Measurements from ENCODE around the gene INPP4B. TPM values are rescaled to one million over a fixed set of nuclear protein-coding genes. Genes with fewer than 3 reads are reported as not detected.
A peak's percentile ranks its signal among the peaks of the same experiment; 100 is the strongest.

Gene INPP4B
- polyA plus RNA-seq, 4 donors: 6.2 to 9.6 (median 8.4) TPM

DNA sequence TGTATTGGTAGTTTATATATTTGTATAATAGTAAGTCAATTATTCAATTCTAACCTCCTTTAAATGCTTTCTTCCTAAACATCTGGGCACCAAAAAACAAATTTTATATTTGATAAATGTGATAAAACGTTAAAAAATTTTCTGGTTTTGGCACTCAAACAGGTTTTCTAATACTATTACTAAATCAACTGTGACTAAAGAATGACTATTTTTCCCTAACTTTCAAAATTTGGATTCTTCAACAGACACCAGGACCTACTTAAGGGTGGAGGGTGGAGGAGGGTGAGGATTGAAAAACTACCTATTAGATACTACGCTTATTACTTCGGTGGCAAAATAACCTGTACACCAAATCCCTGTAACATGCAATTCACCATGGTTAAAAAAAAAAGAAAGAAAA lies 654.2 kb downstream of the INPP4B start:
- no peak for DNase-seq (ENCODE audit: low read depth in 4 of 4, low spot score in 2 of 4)

DNA sequence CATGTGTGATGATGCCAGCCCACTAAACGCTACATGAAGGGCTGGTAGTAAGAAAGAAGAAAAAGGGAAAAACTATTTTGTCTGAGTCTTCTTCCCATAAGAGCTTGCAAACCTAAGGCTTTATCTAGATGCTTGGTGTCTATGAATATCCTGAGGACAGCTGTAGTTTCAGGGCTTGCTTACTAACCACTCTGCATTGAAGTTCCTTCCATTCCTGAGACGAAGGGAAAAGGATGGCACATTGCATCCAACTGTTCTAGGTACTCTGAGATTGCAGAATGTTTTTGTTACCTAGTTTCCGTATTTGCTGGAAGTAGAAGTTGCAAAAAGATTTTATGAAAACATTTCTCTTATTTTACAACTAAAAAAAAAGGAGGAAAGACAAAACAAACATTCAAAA lies 665.1 kb downstream of the INPP4B start:
- DNase-seq (ENCODE audit: low read depth in 4 of 4, low spot score in 2 of 4): no peak

GRCh38 chr4:142169216-142169615 lies 676.9 kb downstream of the INPP4B start:
- no peak for DNase-seq (ENCODE audit: low read depth in 4 of 4, low spot score in 2 of 4)

GRCh38 chr4:142168181-142168580 lies 677.9 kb downstream of the INPP4B start:
- no peak for DNase-seq (ENCODE audit: low read depth in 4 of 4, low spot score in 2 of 4)

DNA sequence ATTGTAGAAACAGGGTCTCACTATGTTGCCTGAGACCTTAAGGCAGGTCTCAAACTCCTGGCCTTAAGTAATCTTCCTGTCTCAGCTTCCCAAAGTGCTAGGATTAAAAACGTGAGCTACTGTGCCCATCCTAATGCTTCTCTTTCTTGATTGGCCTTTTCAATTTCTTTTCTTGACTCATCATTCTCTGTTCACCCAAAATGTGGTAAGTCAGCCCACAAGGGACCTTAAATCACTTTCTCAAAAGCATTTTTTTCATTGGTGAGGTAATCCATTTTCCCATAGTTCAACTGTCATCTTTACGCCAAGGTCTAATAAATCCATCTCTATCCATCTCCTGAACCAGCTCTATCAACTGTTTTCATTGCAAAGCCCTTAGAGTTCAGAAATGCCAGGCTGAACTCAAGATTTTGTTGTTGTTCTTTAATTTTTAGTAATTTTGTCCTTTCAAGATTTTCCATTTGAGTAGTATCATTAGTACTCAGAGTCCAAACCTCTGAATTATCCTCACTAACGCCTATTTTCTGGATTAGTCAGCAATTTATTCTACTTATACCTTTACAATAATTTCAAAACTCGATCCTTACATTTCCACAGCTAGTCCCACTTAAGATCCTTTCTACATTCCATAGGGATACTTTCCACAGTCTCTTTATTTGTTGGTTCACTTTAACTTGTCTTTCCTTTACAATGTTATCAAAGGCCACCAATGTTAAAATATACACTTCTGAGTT lies 681.2 kb downstream of the INPP4B start:
- no peak for DNase-seq (ENCODE audit: low read depth in 4 of 4, low spot score in 2 of 4)

DNA sequence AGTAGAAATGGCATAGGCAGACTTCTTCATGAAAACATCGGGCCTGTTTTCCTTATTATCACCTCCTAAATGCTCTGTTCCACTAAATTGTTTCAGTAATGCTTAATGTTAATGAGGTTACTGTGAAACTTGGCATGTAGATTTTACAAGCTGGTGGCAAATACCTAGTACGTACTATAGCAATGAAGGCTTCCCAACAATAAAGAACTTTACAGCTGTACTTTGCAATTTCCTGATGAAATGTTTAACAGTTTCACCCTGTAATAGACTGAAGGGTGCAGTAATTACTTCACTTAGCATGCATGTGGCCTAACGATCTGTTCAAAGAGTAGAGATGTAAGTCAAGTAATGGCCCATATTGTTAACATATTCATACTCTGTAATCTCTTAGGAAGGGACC lies 685.0 kb downstream of the INPP4B start:
- DNase-seq (ENCODE audit: low read depth in 4 of 4, low spot score in 2 of 4): no peak

DNA sequence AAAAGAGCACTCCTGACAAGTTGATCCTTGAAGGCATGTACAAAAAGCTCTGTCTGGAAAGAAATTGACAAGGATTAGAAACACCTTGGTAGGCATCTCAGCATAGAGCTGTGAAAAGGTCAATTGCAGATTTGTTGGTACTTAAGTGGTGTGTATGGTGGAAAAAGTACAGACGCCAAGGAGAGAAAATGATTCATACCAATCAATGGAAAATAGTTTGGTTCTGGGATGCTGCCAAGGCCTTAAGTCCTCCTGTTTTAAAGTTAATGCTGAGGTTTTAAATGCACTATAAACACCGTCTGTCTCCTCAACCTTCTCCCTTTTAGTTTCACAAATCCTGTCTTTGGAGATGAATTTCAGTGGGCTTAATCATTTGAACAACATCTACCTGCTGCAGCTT lies 685.6 kb downstream of the INPP4B start:
- no peak for DNase-seq (ENCODE audit: low read depth in 4 of 4, low spot score in 2 of 4)

- DNase-seq (ENCODE audit: low read depth in 4 of 4, low spot score in 2 of 4): no peak
Observed at GRCh38 chr4:142158980-142159379, 687.1 kb downstream of the INPP4B start.

GRCh38 chr4:142156256-142156655 lies 689.8 kb downstream of the INPP4B start:
- no peak for DNase-seq (ENCODE audit: low read depth in 4 of 4, low spot score in 2 of 4)

- DNase-seq (ENCODE audit: low read depth in 4 of 4, low spot score in 2 of 4): no peak
Observed at GRCh38 chr4:142155347-142155746, 690.8 kb downstream of the INPP4B start.

GRCh38 chr4:142150483-142150882 lies 695.6 kb downstream of the INPP4B start:
- DNase-seq (ENCODE audit: low read depth in 4 of 4, low spot score in 2 of 4): no peak

DNA sequence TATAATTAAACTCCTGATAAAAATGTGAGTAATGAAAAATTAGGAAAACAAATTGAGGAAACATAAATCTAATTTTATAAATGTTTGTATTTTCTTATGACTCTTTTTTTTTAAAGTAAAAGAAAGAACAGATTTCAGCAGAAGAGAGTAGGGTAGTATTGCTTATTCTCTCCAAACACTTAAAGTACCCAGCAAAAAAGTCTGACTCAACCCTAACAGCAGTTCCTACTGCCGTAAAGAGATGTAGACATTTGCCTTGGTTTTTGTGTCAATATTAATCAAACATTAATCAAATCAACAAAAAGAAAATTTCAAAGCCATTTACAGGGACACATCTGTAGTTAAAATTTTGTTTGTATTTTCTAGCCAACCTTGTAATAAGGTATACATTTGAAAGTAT lies 701.3 kb downstream of the INPP4B start:
- DNase-seq (ENCODE audit: low read depth in 4 of 4, low spot score in 2 of 4): no peak

- DNase-seq (ENCODE audit: low read depth in 4 of 4, low spot score in 2 of 4): no peak
Observed at GRCh38 chr4:142142366-142143054, 703.6 kb downstream of the INPP4B start.

- DNase-seq (ENCODE audit: low read depth in 4 of 4, low spot score in 2 of 4): no peak
Observed at GRCh38 chr4:142141224-142141623, 704.9 kb downstream of the INPP4B start.

DNA sequence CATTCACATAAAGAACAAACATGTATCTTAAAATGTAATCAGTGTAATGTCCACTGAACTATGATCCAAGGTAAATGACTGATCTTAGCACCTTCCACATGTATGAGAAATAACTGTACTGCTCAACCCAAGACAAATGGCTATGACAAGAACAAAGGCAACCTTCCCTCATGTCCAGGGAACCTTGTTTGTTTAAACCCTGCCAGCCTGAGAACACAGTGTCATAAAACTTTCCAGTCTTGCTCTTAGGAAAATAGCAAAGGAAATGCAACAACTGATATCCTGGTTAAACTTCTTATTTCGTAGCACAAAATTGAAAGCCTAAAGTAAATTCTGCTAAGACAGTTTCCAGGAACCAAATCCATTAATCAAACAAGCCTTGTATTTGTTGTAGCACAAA lies 715.4 kb downstream of the INPP4B start:
- peak in 1 of 4 donors; percentile 13 for DNase-seq (ENCODE audit: low read depth in 4 of 4, low spot score in 2 of 4)

DNA sequence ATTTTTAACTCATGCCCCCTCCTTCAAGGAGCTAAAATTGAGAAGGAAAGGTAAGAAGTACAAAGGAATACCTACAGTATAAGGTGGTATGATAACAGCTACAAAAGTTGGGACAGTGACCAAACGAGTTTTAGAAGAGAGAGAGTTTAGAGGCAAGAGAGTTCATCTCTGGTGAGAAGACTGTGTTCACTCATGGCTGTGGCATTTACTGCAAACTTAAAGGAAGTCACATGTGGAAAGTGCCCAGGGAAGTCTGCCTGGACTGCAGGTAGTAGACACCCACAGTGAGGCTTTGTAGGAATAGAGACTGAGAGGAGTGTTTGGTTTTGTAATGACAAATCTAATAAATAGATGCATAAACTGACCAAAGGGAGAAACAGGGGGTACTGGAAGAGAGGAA lies 716.2 kb downstream of the INPP4B start:
- DNase-seq (ENCODE audit: low read depth in 4 of 4, low spot score in 2 of 4): no peak

DNA sequence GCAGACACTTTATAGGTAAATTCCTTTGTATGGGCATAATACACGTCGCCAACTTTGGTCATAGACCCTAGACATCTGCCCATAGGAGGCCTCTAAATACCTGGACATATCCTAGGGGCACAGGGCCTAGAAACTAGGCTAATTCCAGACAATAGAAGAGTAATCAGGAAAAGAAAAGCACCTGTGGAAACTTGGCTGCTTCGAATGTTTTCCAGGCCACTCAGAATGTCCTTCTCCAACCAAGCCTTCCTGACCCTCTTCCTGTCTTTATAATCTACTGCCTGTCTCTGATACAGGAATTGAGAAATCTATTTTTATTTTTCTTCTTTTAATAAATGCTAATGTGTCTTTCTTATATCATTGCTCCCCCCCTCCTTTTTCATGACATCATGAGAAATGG lies 716.6 kb downstream of the INPP4B start:
- no peak for DNase-seq (ENCODE audit: low read depth in 4 of 4, low spot score in 2 of 4)

DNA sequence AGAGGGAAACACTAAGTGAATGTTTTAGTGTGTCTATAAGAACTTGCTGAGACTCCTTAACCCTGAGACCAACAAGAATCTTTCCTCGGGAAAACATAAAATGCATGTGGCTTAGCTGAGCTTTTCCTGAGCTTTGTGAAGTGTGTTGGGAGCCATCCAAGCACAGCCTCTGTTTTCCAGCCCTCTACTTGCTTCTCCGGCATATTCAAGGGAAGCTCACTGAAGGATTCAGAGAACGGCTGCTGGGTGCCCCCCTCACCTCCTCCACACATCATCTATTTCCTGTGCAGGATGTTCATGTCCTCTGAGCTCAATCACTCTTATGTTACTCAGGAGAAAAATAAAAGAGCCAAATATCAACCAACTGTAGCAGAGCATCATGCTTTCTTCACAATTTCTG lies 717.6 kb downstream of the INPP4B start:
- DNase-seq (ENCODE audit: low read depth in 4 of 4, low spot score in 2 of 4): peak; percentile 18 to 59 (median 44)

DNA sequence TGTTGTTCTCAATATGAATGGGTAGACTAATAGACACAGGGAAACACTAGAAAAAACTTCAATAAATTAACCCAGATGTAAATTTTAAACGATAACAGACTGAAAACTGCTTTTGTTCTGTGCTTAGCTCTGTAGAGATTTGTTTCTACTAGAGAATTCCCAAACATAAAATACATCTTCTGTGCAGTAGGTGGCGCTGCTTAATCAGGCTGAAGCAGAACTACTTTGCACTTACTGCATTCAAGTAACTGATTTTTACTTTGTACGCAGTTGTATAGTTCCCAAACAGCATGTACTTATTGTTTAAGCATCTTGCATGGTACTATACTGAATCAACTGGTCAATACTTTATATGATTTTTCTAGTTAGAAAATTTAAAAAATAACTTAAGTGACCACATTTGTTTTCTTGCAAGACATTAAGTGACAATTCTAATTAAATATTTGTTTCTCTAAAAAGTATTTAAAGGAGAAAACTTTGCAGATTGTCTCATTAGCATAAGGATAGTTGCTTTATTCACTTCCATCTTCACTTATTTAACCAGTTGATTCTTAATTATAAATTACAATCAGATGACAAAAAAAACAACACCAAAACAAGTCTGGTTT lies 719.1 kb downstream of the INPP4B start:
- DNase-seq (ENCODE audit: low read depth in 4 of 4, low spot score in 2 of 4): peak; percentile 17 to 60 (median 42)

DNA sequence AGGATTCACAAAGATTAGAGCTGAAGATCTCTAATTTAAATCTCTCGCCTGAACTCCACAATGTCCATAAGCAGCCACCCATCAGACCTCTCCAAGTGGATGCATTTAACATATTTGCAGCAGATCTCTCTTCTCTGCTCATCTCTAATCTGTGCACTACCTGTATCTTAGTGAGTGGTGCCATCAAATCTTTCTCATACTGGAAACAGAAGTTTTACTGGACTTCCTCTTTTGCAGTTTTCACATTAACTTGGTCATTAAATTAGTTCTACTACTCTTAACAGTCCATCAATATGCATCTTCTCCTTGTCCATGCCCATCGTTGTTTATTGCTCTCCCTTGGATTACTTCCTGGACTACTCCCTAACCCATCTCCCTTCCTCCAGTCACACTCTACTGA lies 721.2 kb downstream of the INPP4B start:
- DNase-seq (ENCODE audit: low read depth in 4 of 4, low spot score in 2 of 4): no peak

GRCh38 chr4:142121448-142122350 lies 724.4 kb downstream of the INPP4B start:
- no peak for DNase-seq (ENCODE audit: low read depth in 4 of 4, low spot score in 2 of 4)
